B cell (primary cell): Measurements from ENCODE around the gene TMEM109. TPM values are rescaled to one million over a fixed set of nuclear protein-coding genes. Genes with fewer than 3 reads are reported as not detected.

ENCODE experiments used
- ATAC-seq: fragments of 200-7000 bp; cut with Tn5 transposase; one replicate; pipeline ENCODE4 v1.10.0; 2021; ENCODE audit warnings: low read depth, mild to moderate bottlenecking, moderate number of reproducible peaks, moderate library complexity
- CTCF ChIA-PET: fragments of 350-600 bp; sonication (Branson Sonifier 250); formaldehyde crosslinking; loops from one replicate; lab custom pipeline; 2021; ENCODE audit warnings: antibody characterized with exemption, inconsistent platforms; lab: Charles Lee
- POLR2A ChIA-PET: fragments of 350-600 bp; sonication (Branson Sonifier 250); formaldehyde crosslinking; loops from one replicate; lab custom pipeline; 2021; ENCODE audit warnings: antibody characterized with exemption; lab: Charles Lee
- DNase-seq: peaks from one replicate; pipeline ENCODE4 v3.0.0; 2013
- H2AFZ ChIP-seq: 2 replicates; pipeline ENCODE4 v1.6.1; 2012; ENCODE audit warnings: mild to moderate bottlenecking, low read depth, low read length; ENCODE audit not compliant: insufficient read depth, poor library complexity, severe bottlenecking
- H3K27ac ChIP-seq, 2 donors: 1 replicate in 1 of 2; 2 replicates in 1 of 2; pipeline ENCODE4 v1.5.1; 2012 to 2013; ENCODE audit warnings: low read length in 2 of 2, mild to moderate bottlenecking in 2 of 2, moderate library complexity in 1 of 2
- H3K27me3 ChIP-seq, 4 experiments: fragments of 200-600 bp in 1 of 4; sonication (generic) in 1 of 4; replicated peaks in 1 of 4; 1 replicate in 2 of 4; 2 replicates in 2 of 4; pipeline versions ENCODE4 v1.6.1 to v1.7.0; 2013 to 2016; ENCODE audit warnings: low read length in 3 of 4, mild to moderate bottlenecking in 2 of 4, mixed read lengths in 1 of 4, moderate library complexity in 1 of 4; ENCODE audit not compliant: insufficient read depth in 4 of 4, control insufficient read depth in 3 of 4; ENCODE audit errors: control extremely low read depth in 1 of 4
- H3K36me3 ChIP-seq, 2 experiments: replicated peaks in 1 of 2; 1 replicate in 1 of 2; 2 replicates in 1 of 2; pipeline versions ENCODE4 v1.6.1 to v1.7.1; 2013; ENCODE audit warnings: low read length in 1 of 2; ENCODE audit not compliant: insufficient read depth in 2 of 2, control insufficient read depth in 1 of 2; ENCODE audit errors: control extremely low read depth in 1 of 2, extremely low read depth in 1 of 2
- H3K4me1 ChIP-seq, 2 donors: fragments of 200-600 bp in 1 of 2; sonication (generic) in 1 of 2; 1 replicate in 1 of 2; 2 replicates in 1 of 2; pipeline versions ENCODE4 v1.5.1 to v1.6.1; 2013 to 2017; ENCODE audit warnings: low read length in 2 of 2; ENCODE audit not compliant: control insufficient read depth in 2 of 2, insufficient read depth in 2 of 2
- H3K4me2 ChIP-seq: replicated peaks from 2 replicates; pipeline ENCODE3; 2012; ENCODE audit warnings: mild to moderate bottlenecking, low read depth, low read length; ENCODE audit not compliant: poor library complexity, severe bottlenecking
- H3K4me3 ChIP-seq, 5 experiments: fragments of 200-600 bp in 1 of 5; sonication (generic) in 1 of 5; 1 replicate in 3 of 5; 2 replicates in 2 of 5; pipeline versions ENCODE4 v1.5.1 to v1.7.0; 2011 to 2016; ENCODE audit warnings: low read length in 4 of 5, mild to moderate bottlenecking in 4 of 5, low read depth in 2 of 5, control low read depth in 1 of 5, moderate library complexity in 1 of 5; ENCODE audit not compliant: insufficient read depth in 1 of 5; ENCODE audit errors: control extremely low read depth in 1 of 5, extremely low read depth in 1 of 5
- H3K79me2 ChIP-seq: fragments of 200-600 bp; sonication (generic); one replicate; pipeline ENCODE4 v1.6.0; 2016; ENCODE audit warnings: low read length; ENCODE audit not compliant: control insufficient read depth, insufficient read depth
- H3K9ac ChIP-seq: fragments of 200-600 bp; sonication (generic); 2 replicates; pipeline ENCODE4 v1.6.1; 2017; ENCODE audit warnings: mild to moderate bottlenecking, low read length, moderate library complexity
- H3K9me3 ChIP-seq, 3 donors: one replicate each; pipeline versions ENCODE4 v1.6.1 to v1.7.1; 2013; ENCODE audit warnings: low read length in 2 of 3; ENCODE audit not compliant: control insufficient read depth in 2 of 3, insufficient read depth in 1 of 3; ENCODE audit errors: control extremely low read depth in 1 of 3
- H4K20me1 ChIP-seq: 2 replicates; pipeline ENCODE4 v1.6.0; 2012; ENCODE audit warnings: mild to moderate bottlenecking, low read length; ENCODE audit not compliant: insufficient read depth, control insufficient read depth, poor library complexity, severe bottlenecking
- H3K27ac Mint-ChIP-seq: one replicate; pipeline ENCODE4 v1.8.0; 2021; ENCODE audit warnings: mixed read lengths
- H3K27me3 Mint-ChIP-seq: one replicate; pipeline ENCODE4 v1.8.0; 2021; ENCODE audit warnings: mixed read lengths
- H3K4me1 Mint-ChIP-seq: one replicate; pipeline ENCODE4 v1.8.0; 2021; ENCODE audit warnings: mixed read lengths
- H3K4me3 Mint-ChIP-seq: one replicate; pipeline ENCODE4 v1.8.0; 2021; ENCODE audit warnings: mixed read lengths
- H3K9me3 Mint-ChIP-seq: one replicate; pipeline ENCODE4 v1.8.0; 2022; ENCODE audit warnings: mixed read lengths; ENCODE audit not compliant: insufficient read depth
- EZH2 ChIP-seq: IDR thresholded peaks from 2 replicates; pipeline ENCODE4 v1.6.1; 2012; ENCODE audit warnings: borderline replicate concordance, low read depth, mild to moderate bottlenecking, moderate library complexity, low read length; ENCODE audit not compliant: insufficient read depth, poor library complexity, severe bottlenecking
- WGBS: methylation state at CpG from one replicate; pipeline ENCODE4 v1.1.5; 2013; ENCODE audit warnings: missing lambda C conversion rate; ENCODE audit not compliant: insufficient coverage; 5-methylcytosine and 5-hydroxymethylcytosine counted together
- intact Hi-C: fragments of 100-400 bp; cut with micrococcal nuclease; formaldehyde crosslinking; loops from one replicate; pipeline ENCODE4 v1.10.0; 2022
- polyA plus RNA-seq: library from polyadenylated mRNA; depleted of rRNA; stranded (reverse); fragments of >200 nt; gene quantifications from 2 replicates; pipeline ENCODE4 v1.2.3, GENCODE V29; 2012
- total RNA-seq, 2 donors: library from RNA; stranded (reverse); fragments of 120-200 nt in 1 of 2; gene quantifications; 1 replicate in 1 of 2; 2 replicates in 1 of 2; pipeline versions ENCODE4 v1.2.3 to v1.2.4, GENCODE V29; 2013 to 2022
- TF ChIP-seq, protein P1 (sequence below): fragments of 200-600 bp; IDR thresholded peaks from one replicate; pipeline ENCODE4 v1.8.0; 2022; ENCODE audit warnings: antibody characterized with exemption, mild to moderate bottlenecking

Gene TMEM109
- total and polyA plus RNA-seq, 2 donors (not counting 1 experiment from before 2014, with no cell fraction given) = 32.0 to 99.4 TPM

DNA sequence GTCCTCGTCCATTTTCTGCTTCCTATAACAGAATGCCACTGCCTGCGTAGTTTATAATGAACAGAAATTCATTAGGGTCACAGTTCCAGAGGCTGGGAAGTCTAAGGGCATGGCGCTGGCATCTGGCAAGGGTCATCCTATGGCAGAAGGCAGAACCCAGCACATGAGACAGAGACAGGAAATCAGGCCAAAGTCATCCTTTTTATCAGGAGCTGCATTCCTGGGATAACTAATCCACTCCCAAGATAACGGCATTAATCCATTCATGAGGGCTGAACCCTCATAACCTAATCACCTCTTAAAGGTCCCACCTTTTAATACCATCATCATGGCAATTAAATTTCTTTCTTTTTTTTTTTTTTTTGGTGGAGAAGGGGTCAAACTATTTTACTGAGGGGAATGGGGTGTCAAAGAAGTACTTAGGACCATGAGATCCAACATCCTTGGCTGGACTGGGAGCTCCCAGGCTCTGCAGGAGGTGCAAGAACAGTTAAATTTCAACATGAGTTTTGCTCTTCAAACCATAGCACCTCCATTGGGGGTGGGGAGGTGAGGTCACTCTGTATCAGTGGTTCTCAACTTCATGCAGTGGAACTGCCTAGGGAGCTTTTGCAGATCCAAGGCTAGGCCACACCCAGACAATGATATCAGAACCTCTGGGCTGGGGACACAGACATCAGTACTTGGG lies 4.4 kb downstream of the TMEM109 start:
- Histone ChIP-seq H3K4me3 (no peak overlapping the region), H2AFZ (no peak overlapping the region), H3K4me2 (peak overlapping the region; percentile 53), H3K27me3 (peaks cover 0 to 8% (median 1%) of the 10 kb centered on the region in 4 experiments), H4K20me1 (peaks cover 71% of the 10 kb centered on the region), H3K9ac (no peak overlapping the region), H3K27ac (no peak overlapping the region), H3K36me3 (peaks cover 0 to 43% of the 10 kb centered on the region in 2 experiments), H3K4me1 (peaks cover 46 to 59% of the 10 kb centered on the region in 2 donors), H3K9me3 (no peaks in the 10 kb centered on the region), H3K79me2 (peaks cover 70% of the 10 kb centered on the region)
- Mint-ChIP-seq H3K9me3 (no peaks in the 10 kb centered on the region), H3K4me1 (peaks cover 66% of the 10 kb centered on the region), H3K27ac (peak overlapping the region; percentile 53), H3K27me3 (no peaks in the 10 kb centered on the region), H3K4me3 (no peak overlapping the region)
- ATAC-seq (no peak), DNase-seq (no peak)
- ChIA-PET POLR2A (interaction anchor here (8.3 kb wide), 1 partner anchor 14 kb away, joined by 96 read pairs; no protein-coding TSS in a partner anchor), CTCF (interaction anchor here (0.9 to 11.8 kb wide), 10 partner anchors 10 to 211 kb away, joined by 3 to 129 read pairs (median 4); partner anchors contain the start of gene PRPF19)
- 96% methylated on average over 2 of the region's 4 CpGs for WGBS
- intact Hi-C loops = loop anchor here (5.0 to 10.0 kb wide), 3 partner anchors 436 to 1254 kb away; partner anchors contain the start of genes FTH1 and PATL1
- TF ChIP-seq, protein P1, sequence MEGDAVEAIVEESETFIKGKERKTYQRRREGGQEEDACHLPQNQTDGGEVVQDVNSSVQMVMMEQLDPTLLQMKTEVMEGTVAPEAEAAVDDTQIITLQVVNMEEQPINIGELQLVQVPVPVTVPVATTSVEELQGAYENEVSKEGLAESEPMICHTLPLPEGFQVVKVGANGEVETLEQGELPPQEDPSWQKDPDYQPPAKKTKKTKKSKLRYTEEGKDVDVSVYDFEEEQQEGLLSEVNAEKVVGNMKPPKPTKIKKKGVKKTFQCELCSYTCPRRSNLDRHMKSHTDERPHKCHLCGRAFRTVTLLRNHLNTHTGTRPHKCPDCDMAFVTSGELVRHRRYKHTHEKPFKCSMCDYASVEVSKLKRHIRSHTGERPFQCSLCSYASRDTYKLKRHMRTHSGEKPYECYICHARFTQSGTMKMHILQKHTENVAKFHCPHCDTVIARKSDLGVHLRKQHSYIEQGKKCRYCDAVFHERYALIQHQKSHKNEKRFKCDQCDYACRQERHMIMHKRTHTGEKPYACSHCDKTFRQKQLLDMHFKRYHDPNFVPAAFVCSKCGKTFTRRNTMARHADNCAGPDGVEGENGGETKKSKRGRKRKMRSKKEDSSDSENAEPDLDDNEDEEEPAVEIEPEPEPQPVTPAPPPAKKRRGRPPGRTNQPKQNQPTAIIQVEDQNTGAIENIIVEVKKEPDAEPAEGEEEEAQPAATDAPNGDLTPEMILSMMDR = no peak
- TF ChIP-seq EZH2 = no peak

DNA sequence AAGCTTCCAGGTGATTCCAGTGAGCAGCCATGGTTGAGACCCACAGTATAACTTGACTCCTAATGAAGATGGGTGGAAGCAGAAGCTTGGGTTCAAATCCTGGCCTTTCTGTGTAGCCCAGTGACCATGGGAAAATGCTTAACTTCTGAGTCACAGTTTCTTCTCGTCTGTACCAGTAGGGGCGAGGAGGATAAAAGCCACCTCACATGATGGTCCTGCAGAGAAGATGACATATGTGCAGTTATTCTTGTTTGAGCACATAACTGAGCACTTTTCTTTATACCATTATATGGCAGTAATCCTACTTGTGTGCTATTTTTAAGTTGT lies 4.9 kb downstream of the TMEM109 start:
- H3K36me3 ChIP-seq = peaks cover 0 to 43% of the 10 kb centered on the region in 2 experiments
- no peaks in the 10 kb centered on the region for H3K27me3 Mint-ChIP-seq
- WGBS = no CpG with 5 or more reads among the region's 2 CpGs
- ChIA-PET POLR2A (interaction anchor here (8.3 kb wide), 1 partner anchor 13 kb away, joined by 96 read pairs; no protein-coding TSS in a partner anchor), CTCF (interaction anchor here (0.6 to 11.8 kb wide), 11 partner anchors 10 to 613 kb away, joined by 3 to 129 read pairs (median 4); partner anchors contain the start of gene PRPF19)
- peak overlapping the region; percentile 85 for H3K27ac Mint-ChIP-seq
- H3K79me2 ChIP-seq = peaks cover 70% of the 10 kb centered on the region
- H3K4me1 Mint-ChIP-seq = peaks cover 65% of the 10 kb centered on the region
- H3K4me3 ChIP-seq = no peak overlapping the region
- no peaks in the 10 kb centered on the region for H3K9me3 Mint-ChIP-seq
- H3K27ac ChIP-seq = no peak overlapping the region
- H3K9me3 ChIP-seq = no peaks in the 10 kb centered on the region
- H3K4me2 ChIP-seq = peak overlapping the region; percentile 53
- peaks cover 76% of the 10 kb centered on the region for H4K20me1 ChIP-seq
- no peak for TF ChIP-seq EZH2
- TF ChIP-seq, protein P1 = no peak
- no peak overlapping the region for H3K9ac ChIP-seq
- intact Hi-C loops = loop anchor here (5.0 to 10.0 kb wide), 3 partner anchors 436 to 1254 kb away; partner anchors contain the start of genes FTH1 and PATL1
- H3K27me3 ChIP-seq = peaks cover 0 to 13% (median 4%) of the 10 kb centered on the region in 4 experiments
- H3K4me3 Mint-ChIP-seq = no peak overlapping the region
- ATAC-seq (no peak), DNase-seq (no peak)
- H2AFZ ChIP-seq = no peak overlapping the region
- peaks cover 49 to 60% of the 10 kb centered on the region in 2 donors for H3K4me1 ChIP-seq
